HG03066 (cell line): ENCODE measurements around the gene RAB3B.
"Not testable (repeated sequence)": the region's sequence is repeated elsewhere in the genome, so short reads cannot be mapped to it uniquely, and the experiment has no call there.

Source experiments
- ATAC-seq: cut with Tn5 transposase; IDR thresholded peaks from one replicate; pipeline ENCODE4 v1.9.1; 2021; ENCODE audit warnings: low read depth; ENCODE audit not compliant: unreplicated experiment

RAB3B gene

DNA sequence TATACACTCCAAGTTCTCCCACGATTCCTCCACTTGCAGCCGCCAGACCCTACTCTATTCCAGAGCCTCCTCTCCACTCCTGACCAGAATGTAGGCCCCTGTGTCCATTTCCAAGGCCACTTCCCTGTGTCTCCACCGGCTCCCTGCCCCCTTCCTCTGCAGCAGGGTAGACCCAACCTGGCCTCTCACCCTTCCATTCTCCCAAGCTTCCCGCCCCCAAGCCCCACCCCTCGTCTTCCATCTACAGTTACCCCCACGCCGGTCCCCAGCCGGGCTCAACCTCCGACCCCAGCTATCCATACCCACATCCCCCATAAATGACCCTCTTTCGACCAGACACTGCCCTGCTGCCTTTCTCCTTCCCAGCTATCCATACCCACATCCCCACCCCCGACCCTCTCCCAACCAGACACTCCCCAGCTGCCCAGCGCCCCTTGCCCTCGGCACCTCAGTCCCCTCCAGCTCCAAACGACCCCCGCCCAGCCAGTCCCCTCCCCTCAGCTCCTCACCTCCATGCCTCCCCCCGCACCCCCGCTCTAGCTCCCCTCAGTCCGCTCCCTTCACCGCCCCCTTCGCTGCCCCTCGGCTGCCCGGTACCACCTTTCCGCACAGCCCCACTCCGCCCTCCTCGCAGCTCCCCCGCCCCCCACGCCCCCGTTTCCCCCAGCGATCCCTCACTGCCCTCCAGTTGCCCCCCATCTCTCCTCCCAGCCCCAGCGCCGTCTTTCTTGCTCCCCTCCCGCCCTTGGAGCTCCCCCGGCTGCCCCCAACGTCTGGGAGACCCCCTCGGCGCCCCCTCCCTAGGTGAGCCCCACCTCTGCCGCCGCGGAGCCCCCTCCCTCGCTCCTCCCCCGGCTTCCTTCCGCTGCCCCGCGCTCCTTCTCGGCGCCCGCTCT, 670 bp downstream of the RAB3B start:
- ATAC-seq, result no peak

DNA sequence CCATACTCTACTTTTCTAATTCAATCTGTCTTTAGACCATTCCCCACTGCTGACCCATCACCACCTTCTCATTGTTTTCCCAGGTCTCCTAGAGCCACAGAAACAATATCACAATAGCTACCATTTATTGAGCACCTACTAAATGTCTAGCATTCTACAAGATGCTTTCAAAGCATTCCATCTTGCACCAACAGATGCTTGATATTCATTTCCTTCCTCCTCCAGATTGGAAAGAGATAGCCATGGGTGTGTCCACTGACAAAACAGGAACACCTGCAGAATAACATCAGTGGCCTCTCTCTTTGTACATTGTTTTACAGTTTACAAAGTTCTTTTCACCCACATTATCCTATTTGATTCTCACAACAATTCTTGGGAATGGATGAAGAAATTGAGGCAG, 2.2 kb downstream of the RAB3B start:
- no peak for ATAC-seq

DNA sequence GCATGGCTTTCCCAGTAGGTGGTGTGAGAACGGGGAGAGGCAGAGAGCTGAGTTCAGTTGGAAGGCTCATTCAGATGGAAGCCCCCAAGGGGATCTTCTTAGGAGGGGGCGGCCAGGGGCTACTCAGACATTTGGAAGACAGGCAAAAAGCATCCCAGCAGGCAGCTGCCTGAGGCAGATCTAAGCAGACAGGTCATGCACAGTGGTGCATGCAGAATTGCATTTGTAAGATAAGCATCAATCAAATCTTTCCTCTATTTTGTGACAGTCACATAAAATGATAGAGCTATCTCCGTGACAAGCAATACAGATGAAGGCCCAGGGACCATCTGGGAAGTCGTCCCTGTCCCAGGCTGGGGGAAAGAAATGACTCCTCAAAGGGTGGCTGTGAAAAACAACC, 3.8 kb downstream of the RAB3B start:
- ATAC-seq, result no peak

DNA sequence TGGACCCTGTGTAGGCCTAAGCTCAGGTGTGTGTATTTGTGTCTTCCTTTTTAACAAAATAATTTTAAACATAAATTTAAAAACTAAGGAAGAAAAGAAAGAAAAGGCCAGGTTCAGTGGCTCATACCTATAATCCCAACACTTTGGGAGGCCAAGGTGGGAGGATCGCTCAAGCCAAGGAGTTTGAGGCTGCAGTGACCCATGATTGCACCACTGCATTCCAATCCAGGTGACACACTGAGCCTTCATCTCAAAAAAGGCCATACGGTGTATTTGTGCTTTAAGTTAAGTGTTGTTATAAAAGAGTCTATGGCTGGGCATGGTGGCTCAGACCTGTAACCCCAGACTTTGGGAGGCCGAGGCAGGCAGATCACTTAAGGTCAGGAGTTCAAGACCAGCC, 8.3 kb downstream of the RAB3B start:
- no peak for ATAC-seq

DNA sequence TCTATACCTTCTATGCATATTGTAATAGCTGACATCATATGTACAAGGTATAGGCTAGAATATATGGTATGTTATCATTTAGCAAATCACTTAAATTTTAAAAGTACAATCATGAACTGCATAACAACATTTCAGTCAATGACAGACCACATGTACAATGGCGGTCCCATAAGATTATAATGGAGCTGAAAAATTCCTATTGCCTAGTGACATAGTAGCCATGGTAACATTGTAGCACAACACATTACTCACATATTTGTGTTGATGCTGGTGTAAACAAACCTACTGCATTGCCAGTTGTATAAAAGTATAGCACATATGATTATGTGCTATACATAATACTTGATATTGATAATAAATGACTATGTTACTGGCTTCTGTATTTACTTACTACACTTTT, 8.9 kb downstream of the RAB3B start:
- ATAC-seq, result no peak

DNA sequence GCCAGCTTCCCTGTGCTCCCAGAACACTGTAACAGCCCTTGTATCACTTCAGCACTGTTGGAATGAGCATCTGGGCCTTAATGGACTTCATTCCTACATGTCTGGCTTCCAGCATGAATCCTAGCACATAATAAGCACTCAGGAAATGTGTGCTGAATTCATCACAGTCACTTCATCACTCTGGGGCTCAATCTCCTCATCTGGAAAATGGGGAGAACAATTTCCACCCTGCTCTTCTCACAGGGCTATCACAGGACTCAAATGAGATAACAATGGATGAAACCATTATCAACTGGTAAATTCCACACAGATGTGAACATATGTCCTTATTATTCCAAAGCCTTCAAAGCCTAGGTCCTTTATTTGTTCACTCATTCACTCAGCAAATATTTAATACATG, 12.4 kb downstream of the RAB3B start:
- no peak for ATAC-seq

DNA sequence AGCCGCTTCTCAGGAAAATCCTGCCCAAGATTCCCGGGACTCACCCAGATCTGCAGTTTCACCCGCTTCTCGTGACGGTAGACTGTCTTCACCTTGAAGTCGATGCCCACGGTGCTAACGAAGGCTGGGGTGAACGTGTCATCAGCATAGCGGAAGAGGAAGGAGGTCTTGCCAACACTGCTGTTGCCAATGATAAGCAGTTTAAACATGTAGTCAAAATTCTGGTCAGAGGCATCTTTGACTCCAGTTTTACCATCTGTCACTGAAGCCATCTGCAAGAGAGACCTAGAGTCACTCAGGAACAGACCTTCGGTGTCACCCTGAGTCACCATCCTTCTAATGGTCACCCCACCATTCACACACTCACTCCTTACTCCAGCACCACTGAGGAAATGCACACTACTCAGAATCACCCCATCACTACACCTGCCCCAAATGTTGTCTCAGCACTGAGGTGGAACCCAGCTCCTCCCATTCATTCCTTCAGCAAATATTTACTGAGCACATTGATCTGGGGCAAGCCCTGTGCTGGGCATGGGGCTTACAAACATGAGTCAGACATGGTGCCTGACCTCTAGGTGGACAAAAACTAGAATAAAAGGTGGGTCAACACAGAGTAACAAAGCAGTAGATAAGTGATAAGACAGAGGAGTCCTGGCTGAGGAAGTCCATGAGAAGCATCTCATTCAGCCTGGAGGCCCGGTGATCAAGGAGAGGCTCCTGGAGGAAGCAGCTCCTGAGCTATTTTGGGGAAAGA, 13.5 kb downstream of the RAB3B start:
- ATAC-seq, result no peak

DNA sequence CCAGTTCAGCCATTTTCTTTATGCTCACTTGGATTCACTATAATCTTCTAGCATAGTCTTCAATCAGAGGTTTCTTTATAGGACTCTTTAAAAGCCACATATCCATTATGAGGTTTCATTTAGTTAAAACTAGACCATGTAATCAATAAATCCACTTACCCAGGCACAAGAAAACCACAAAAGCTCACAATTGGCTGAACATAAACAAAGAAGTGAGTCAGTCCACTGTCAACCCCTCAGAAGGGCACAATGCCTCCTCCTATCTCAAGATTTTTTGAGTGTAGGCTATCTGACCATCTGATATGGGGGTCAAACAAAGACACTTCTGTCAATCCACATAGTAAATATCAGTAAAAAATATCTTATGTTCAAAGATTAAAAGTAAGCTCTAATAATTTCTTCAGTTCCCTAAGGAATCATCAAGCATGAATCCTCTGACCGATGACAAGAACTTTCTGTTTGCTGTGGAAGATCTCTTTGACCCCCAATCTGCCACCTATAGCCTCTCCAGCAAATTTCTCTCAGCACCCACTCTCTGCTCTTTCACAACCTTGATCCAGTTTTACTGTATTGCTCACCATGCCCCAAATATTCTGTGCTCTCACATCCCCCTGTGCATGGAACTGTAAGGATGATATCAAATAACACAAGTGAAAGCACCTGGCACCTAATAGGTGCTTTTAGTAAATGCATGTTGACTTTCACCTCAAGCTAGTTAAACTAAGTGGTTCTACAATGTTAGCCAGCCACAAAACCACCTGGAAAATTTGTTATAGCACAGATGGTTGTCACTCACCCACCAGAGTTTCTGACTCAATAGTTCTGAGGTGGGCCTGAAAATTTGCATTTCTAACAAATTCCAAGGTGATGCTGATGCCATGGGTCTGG, 16.7 kb downstream of the RAB3B start:
- ATAC-seq, result no peak

DNA sequence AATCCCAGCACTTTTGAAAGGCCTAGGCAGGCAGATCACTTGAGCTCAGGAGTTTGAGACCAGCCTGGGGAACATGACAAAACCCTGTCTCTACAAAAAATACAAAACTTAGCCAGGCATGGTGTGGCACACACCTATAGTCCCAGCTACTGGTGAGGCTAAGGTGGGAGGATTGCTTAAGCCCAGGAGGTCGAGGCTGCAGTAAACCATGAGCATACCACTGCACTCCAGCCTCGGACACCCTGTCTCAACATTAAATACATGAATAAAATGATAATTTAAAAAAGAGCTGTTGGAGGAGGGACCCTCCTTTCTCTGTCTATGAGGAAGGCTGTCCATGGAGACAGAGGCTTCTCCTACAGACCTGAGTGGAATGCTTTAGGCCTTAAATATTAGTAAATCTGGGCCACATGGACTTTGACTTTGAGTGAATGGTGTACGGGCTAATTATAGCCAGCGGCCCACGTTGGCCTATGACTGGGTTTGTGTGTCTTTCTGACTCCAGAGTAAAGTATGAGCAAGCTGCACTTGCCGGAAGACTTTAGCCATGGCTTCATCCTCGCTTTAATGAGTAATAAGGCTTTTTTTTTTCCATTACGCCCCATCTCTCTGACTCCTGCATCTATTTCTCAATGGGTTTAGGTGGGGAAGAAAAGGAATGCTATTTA, 21.3 kb downstream of the RAB3B start:
- no peak for ATAC-seq

DNA sequence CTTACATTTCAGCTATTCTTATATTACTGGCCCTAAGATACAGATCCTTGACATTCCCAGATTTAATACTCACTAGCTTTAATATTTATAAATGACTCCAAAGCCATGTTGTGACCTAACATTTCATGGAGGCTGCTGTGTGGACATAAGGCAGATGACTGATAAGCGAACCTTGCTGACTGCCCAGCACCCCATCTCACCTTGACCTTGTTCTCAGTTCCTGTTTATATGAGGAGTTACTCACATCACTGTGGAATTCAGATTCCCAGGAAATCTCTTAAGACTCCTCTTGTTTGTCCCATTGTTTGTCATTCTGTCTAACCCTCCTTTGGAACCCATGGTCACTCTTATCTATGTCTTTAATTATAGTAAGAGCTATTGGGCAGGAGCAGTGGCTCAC, 21.9 kb downstream of the RAB3B start:
- no peak for ATAC-seq

DNA sequence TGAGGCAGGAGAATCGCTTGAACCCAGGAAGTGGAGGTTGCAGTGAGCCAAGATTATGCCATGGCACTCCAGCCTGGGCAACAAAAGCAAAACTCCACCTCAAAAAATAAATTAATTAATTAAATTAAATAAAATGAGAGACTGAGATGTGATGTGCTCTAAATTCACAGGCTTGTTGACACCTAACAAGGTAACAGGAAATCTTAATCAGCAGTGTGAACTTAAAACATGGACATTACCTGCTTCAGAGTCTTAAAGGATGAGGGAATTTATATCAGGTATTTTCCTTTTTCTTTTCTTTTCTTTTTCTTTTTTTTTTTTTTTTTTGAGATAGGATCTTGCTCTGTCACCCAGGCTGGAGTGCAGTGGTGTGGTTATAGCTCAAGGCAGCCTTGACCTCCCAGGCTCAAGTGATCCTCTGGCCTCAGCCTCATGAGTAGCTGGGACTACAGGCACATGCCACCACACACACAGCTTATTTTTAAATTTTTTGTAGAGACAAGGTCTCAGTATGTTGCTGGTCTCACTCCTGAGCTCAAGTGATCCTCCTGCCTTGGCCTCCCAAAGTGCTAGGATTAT, 23.2 kb downstream of the RAB3B start:
- ATAC-seq, result not testable (repeated sequence)

DNA sequence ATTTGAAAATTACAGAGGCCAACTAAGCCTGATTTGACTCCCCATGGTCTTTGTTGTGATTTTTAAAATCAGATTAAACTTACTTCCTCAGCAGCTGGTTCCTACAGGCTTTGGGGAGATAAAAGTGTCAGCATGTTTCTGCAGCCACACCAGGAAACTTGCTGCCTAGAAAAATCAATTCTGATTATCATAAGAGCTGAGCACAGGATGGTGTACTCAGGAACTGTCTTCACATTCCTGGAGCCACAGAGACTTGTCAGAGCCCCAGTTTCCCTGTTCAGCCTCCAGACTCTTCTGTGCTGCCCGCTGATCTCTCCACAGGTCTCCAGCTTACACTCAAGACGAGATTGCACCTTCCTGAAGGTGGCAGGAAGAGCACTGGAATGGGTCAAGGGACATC, 23.9 kb downstream of the RAB3B start:
- ATAC-seq, result no peak

DNA sequence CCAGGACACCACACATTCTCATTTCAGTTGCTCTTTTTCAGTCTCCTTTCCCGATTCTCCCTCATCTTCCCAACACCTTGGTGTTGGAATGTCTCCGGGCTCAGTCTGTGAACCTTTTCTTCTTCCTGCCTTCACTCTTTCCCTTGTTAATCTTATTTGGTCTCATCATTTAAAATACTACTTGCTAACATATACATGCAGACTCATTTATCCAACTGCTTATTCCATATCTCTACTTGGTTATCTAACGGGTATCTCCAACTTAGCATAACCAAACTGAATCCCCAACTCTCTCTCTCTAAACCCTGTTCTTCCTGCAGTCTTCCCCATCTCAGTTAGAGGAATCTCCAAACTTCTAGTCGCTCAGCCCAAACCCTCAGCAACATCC, 26.2 kb downstream of the RAB3B start:
- no peak for ATAC-seq

DNA sequence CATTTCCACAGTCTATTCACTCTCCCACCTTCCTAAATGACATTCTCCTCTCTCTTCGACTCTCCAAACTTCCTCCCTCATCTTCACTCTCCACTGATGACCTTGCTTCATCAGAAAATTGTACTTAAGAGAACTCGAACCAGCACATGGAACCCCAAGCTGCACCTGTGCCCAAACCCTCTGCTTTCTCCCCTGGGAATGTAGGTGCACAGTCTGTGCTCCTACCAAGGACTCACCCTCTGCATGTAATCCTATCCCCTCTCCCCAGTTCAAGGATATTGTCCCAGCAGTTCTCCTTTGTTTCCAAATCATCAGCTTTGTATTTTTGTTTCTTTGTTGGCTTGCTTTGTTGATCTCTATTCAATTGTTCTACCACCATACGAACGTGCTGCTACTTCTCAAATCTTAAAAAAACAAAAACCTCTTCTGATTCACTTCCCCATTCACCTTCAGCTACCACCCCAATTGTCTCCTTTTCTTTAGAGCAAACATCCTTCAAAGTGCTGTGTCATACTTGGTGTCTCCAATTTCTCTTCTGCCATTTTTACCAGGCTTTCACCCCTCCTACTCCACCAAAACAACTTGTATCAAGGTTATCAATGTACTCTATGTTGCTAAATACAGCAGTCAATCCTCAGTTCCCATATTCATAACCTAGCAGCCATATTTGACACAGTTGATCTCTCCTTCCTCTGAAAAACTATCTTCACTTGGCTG, 26.8 kb downstream of the RAB3B start:
- no peak for ATAC-seq

DNA sequence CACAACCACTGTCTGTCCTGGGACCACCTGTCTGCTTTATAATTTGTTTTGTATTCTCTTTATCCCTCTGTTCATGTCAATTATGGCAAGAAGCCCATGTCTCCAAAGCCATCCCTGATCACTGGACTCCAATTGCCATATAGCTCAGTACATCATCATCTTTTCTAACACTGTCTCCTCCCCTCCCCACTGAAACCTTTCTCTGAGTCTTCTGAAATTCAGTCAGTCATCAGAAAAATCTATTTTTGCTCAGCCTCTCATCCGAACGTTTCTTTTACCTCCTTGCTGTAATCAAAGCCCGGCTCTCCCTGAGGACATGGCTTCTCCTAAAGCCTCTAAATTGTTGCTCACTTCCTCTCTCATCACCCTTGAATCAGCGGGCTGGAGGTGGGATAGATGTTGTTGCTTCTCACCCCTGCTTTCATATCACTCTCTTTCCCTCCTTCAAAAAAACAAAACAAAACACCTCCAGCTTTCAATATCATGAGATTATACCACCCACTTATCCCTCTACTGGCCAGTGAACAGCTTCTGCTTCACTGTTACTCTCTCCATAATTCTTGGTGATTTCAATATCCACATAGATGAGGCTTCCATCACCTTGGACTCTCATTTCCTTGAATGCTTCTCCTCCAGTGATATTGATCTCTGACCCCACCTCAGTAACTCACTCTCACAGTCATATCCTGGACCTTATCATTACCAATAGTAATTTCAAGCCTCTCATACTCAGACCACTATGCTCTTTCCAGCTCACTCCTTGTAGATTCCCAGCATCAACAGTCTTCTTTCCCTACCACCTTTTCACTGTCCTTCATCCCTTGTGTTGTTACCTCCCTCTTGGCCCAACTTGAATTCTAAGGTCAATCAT, 27.8 kb downstream of the RAB3B start:
- ATAC-seq, result no peak

DNA sequence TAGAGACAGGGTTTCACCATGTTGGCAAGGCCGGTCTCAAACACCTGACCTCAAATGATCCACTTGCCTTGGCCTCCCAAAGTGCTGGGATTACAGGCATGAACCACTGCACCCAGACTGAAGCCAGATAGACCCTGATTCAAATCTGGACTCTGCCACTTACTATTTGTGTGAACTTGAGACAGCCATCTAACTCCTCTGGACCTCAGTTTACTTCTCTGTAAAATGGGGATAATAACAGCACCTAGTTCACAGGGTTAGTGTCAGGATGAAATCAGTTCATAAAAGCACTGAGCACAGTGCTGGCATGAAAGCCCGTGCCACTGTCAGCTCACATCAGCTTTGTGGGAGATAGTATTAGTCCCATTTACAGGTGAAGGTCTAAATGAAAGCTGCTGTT, 28.5 kb downstream of the RAB3B start:
- ATAC-seq, result no peak

DNA sequence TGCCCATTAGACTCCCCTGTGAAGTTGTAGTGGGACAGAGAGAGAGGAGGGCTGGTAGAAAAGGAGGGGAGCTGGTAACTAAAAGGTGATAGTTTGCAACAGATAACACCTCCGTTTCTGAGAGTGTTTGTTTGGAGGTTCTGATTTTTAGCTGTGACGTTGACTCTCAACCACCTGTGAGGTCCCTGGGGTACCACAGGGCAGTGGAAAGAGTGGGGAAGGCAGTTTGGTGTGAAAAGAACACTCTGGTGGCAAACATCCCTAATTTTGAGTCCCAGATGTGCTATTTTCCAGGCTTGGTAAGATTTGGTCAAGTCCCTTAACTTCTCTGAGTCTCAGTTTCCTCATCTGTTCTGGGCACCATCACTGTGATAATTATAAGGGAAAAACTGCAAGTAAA, 29.3 kb downstream of the RAB3B start:
- ATAC-seq, result no peak

DNA sequence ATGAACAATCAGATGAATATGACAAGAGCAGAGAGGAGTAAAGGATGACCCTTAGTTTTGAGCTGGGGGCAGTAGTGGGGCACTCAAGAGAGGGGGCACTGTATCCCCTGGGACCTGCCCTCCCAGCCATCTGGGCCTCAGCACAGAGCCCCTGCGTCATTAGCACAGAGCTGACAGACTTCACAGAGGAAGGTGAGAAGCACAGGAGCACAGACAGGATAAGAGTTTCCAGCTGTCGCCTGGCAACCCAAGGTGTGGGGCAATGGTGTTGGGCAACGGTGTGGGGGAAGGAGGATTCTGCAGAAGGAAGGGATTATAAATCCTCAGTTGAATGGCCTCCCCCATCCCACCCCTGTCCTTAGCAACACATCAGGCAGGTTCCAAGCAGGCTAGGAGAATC, 30.2 kb downstream of the RAB3B start:
- ATAC-seq, result no peak

DNA sequence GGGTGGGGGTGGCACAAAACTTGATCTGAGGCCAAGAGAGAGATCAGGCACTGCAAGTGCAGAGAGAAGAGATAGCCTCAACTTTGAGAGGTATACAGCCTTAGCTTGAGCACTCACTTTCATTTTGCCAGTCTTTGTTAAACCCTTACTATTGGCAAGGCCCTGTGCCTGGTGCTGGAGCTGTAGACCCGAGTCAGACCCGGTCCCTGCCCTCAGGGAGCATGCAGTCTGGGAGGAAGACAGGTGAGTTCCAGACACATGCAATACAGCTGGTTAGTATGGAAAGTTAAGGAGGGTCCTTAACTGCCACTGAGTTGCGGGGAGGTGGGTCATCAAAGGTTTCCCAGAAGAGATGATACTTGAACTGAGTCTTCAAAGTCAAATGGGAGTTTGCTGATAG, 31.7 kb downstream of the RAB3B start:
- ATAC-seq, result no peak
